ENCODE data around the gene ZBTB47. TPM values are rescaled to one million over a fixed set of nuclear protein-coding genes. Genes with fewer than 3 reads are reported as not detected.

The ZBTB47 gene
- 12.2 and 20.0 TPM in 2 replicates for total RNA-seq

- DNase-seq (ENCODE audit: low read depth in 2 of 2), result peak in 1 of 2 donors; percentile 21
Measured at GRCh38 chr3:42653560-42654330, at the start of gene ZBTB47. TSS of gene ZBTB47 (plus strand) at chr3:42653697. CDS start at chr3:42658356, 4,659 bp downstream.

GRCh38 chr3:42605546-42606173 lies 47.8 kb upstream of the ZBTB47 start:
- peak; percentile 55 to 82 for DNase-seq (ENCODE audit: low read depth in 2 of 2)

GRCh38 chr3:42608581-42608980 lies 44.9 kb upstream of the ZBTB47 start:
- DNase-seq (ENCODE audit: low read depth in 2 of 2), result no peak

GRCh38 chr3:42610976-42611375 lies 42.5 kb upstream of the ZBTB47 start:
- peak; percentile 70 to 85 for DNase-seq (ENCODE audit: low read depth in 2 of 2)

- DNase-seq (ENCODE audit: low read depth in 2 of 2), result peak in 1 of 2 donors; percentile 51
Measured at GRCh38 chr3:42612217-42612616, 41.3 kb upstream of the ZBTB47 start.

- no peak for DNase-seq (ENCODE audit: low read depth in 2 of 2)
Measured at GRCh38 chr3:42612928-42613327, 40.6 kb upstream of the ZBTB47 start.

GRCh38 chr3:42613462-42613861 lies 40.0 kb upstream of the ZBTB47 start:
- peak; percentile 36 to 38 for DNase-seq (ENCODE audit: low read depth in 2 of 2)

- no peak for DNase-seq (ENCODE audit: low read depth in 2 of 2)
Measured at GRCh38 chr3:42631620-42632019, 21.9 kb upstream of the ZBTB47 start.

- no peak for DNase-seq (ENCODE audit: low read depth in 2 of 2)
Measured at GRCh38 chr3:42632146-42632545, 21.4 kb upstream of the ZBTB47 start.

- DNase-seq (ENCODE audit: low read depth in 2 of 2), result no peak
Measured at GRCh38 chr3:42633544-42633943, 20.0 kb upstream of the ZBTB47 start.

GRCh38 chr3:42635111-42635510 lies 18.4 kb upstream of the ZBTB47 start:
- peak in 1 of 2 donors; percentile 64 for DNase-seq (ENCODE audit: low read depth in 2 of 2)

- no peak for DNase-seq (ENCODE audit: low read depth in 2 of 2)
Measured at GRCh38 chr3:42637001-42637400, 16.5 kb upstream of the ZBTB47 start.

- DNase-seq (ENCODE audit: low read depth in 2 of 2), result no peak
Measured at GRCh38 chr3:42638339-42638842, 15.1 kb upstream of the ZBTB47 start.

GRCh38 chr3:42639192-42639591 lies 14.3 kb upstream of the ZBTB47 start:
- no peak for DNase-seq (ENCODE audit: low read depth in 2 of 2)

- no peak for DNase-seq (ENCODE audit: low read depth in 2 of 2)
Measured at GRCh38 chr3:42640129-42640528, 13.4 kb upstream of the ZBTB47 start.

GRCh38 chr3:42640771-42641370 lies 12.6 kb upstream of the ZBTB47 start:
- no peak for DNase-seq (ENCODE audit: low read depth in 2 of 2)

- DNase-seq (ENCODE audit: low read depth in 2 of 2), result no peak
Measured at GRCh38 chr3:42647821-42648459, 5.6 kb upstream of the ZBTB47 start.

- no peak for DNase-seq (ENCODE audit: low read depth in 2 of 2)
Measured at GRCh38 chr3:42649006-42649405, 4.5 kb upstream of the ZBTB47 start.

- DNase-seq (ENCODE audit: low read depth in 2 of 2), result no peak
Measured at GRCh38 chr3:42649783-42650182, 3.7 kb upstream of the ZBTB47 start.

- DNase-seq (ENCODE audit: low read depth in 2 of 2), result no peak
Measured at GRCh38 chr3:42651248-42652091, 2.0 kb upstream of the ZBTB47 start.

GRCh38 chr3:42652251-42652610 lies 1.3 kb upstream of the ZBTB47 start:
- no peak for DNase-seq (ENCODE audit: low read depth in 2 of 2)
